MM.1S (cell line): Measurements from ENCODE around the gene GRIK4.

Experiments used
- CTCF ChIP-seq: fragments of 300-600 bp; sonication (generic); IDR thresholded peaks from 2 replicates; pipeline ENCODE4 v1.5.1; 2016; ENCODE audit warnings: antibody characterized with exemption, low read length, mixed read lengths
- EZH2 ChIP-seq: fragments of 300-600 bp; sonication (generic); optimal IDR thresholded peaks from 2 replicates; pipeline ENCODE3; 2017; ENCODE audit warnings: low read depth, mild to moderate bottlenecking, antibody characterized with exemption, low read length, mixed read lengths
- EZH2phosphoT487 ChIP-seq: fragments of 300-600 bp; sonication (generic); IDR thresholded peaks from 2 replicates; pipeline ENCODE4 v1.6.1; 2018; ENCODE audit warnings: antibody characterized with exemption, low read length

GRCh38 chr11:120613264-120614226, 102.0 kb downstream of the GRIK4 start:
- TF ChIP-seq CTCF, result no peak
- no peak for TF ChIP-seq EZH2
- TF ChIP-seq EZH2phosphoT487, result no peak
